ENCODE measurements around the gene CDK10.
"Not testable (repeated sequence)": the region's sequence is repeated elsewhere in the genome, so short reads cannot be mapped to it uniquely, and the experiment has no call there.

Gene CDK10

GRCh38 chr16:89686520-89687091, at the start of gene CDK10:
Gene CDK10, plus strand, starts transcription at chr16:89686689. Its CDS starts 22 bp downstream, at chr16:89686711.
- DNase-seq (ENCODE audit: low spot score): peak; percentile 98

DNA sequence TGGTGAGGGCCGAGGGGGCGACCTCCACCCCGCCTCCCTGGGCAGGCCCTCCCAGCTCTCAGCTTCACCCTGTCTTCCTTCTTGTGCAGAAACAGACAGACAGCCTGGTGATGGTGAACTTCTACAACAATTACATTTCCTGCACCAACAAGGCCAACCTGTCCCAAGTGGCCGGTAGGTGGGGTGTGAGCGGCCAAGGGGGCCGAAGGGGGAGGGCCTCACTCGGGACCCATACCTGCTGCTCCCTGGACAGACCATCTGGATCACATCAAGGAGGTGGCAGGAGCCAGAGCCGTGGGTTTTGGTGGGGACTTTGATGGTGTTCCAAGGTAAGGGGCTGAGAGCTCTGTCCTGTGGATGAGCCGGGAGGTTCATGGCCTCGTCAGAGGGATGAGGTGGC, 49.1 kb upstream of the CDK10 start:
- DNase-seq (ENCODE audit: low spot score): no peak

GRCh38 chr16:89638455-89638854, 48.0 kb upstream of the CDK10 start:
- DNase-seq (ENCODE audit: low spot score): no peak

- no peak for DNase-seq (ENCODE audit: low spot score)
These were observed 47.1 kb upstream of the CDK10 start for GRCh38 chr16:89639385-89639784.

DNA sequence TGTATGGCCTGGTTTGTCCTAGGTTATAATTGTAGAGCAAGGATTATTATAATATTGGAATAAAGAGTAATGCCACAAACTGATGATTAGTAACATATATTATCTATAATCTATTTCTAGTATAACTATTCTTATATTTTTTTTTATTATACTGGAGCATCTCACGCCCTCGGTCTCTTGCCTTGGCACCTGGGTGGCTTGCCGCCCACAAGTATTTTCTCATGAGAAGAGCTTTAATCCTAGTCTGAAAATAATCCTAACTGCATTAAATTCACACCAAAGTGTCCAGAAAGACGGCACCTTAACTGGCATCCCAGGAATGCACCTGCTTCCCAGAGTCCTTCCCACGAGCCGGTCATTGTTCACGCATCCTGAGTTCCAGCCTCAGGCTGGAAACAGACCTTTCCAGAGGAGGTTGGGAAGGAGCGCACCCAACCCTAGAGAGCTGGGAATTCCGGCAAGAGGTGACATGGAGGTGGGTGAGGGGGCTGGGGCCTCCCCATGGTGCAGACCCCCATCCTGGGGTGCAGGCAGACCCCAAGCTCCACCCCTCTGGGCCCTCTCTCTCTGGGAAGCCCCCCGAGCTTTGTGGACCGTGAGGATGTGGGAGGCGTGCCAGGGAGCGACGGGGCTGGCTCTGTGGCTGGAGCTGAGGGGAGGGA, 44.9 kb upstream of the CDK10 start:
- DNase-seq (ENCODE audit: low spot score): no peak

DNA sequence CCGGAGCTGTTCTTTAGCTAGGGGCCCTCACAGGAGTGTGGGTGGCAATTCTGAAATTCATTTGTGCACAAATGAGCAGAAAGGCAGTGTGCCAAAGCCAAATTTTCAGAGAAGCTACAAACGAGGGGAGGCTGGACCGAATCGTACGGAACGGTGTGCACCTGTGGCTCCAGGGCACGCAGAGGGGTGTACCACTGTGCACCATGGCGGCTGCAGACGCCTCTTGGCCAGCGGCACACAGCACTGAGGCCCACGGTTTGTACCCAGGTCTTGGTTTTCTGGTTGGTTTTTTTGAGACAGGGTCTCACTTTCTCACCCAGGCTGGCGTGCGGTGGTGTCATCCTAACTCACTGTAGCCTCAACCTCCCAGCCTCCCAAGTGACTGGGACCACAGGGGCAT, 43.9 kb upstream of the CDK10 start:
- no peak for DNase-seq (ENCODE audit: low spot score)

DNA sequence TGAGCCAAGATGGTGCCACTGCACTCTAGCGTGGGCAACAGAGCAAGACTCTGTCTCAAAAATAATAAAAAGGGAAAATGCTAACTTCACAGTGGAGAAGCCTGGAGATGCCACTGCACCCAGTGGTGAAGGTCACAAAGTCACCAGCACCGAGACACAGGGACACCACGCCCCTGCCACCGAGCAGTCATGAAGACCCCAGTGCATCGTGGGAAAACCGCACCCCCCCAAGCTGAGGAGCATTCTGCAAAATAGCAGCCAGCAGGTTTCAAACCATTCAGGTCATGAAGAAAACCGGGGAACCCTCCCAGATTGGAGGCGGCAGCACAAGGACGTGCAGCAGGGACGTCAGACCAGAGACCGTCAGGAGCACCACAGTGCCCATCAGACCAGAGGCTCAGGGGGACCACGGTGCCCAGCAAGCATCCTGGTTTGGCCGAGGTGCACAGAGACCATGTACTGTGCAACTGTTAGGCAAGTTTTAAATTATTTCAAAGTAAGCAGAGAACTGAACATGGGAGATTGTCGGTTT, 42.7 kb upstream of the CDK10 start:
- no peak for DNase-seq (ENCODE audit: low spot score)

GRCh38 chr16:89645122-89645521, 41.4 kb upstream of the CDK10 start:
- no peak for DNase-seq (ENCODE audit: low spot score)

DNA sequence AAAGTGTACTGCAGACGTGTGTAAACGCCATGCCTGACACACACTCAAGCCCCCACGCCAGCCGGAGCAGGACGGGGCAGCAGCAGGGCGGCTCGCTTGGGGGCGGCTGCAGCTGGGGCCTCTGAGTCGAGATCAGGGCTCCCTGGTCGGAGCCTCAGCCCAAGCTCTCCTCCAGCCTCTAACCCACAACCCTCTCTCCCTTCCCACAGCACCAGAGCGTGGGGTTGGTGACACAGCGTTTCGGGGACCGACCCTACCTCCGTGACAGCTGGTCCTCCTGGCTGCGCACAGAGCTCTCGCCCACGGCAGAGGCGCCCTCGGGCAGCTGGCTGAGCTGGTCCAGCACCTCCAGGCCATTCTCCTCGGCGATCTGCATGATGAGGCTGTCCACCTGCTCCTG, 40.2 kb upstream of the CDK10 start:
- DNase-seq (ENCODE audit: low spot score): no peak

DNA sequence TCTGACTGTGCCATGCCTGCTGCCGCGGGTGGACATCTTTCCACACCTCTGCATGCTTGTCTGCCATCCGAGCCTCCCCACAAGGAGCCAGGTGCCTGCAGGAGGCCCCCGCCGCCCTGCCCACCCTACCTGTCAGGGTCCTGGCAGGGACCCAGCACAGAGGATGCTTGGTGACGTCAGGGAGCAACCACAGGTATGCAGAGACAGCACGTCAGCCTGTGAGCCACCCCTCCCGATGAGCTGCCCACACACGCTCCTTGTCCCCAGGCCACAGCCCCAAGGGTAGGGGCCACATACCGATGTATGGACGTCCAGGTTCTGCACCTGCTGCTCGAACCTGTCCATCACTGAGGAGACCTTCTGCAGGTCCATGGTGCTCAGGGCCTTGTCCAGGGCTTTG, 39.6 kb upstream of the CDK10 start:
- no peak for DNase-seq (ENCODE audit: low spot score)

DNA sequence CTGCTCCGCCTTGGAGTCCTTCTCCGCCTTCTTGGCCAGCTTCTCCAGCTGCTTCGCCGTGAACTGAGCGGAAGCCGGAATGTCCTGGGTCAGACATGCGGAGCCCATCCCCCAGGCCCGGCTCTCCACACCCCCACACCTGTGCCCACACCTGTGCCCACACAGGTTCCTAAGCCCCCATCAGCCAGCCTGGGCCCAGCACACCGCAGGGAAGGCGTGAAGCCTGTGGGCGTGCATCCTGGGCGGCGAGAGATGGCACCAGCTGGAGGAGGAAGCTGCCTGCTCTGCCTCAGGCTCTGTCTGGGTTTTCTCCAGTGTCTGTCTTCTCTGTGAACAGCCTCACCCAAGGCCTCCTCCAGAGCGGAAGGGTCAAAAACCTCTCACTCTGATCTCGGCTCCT, 34.9 kb upstream of the CDK10 start:
- DNase-seq (ENCODE audit: low spot score): no peak

DNA sequence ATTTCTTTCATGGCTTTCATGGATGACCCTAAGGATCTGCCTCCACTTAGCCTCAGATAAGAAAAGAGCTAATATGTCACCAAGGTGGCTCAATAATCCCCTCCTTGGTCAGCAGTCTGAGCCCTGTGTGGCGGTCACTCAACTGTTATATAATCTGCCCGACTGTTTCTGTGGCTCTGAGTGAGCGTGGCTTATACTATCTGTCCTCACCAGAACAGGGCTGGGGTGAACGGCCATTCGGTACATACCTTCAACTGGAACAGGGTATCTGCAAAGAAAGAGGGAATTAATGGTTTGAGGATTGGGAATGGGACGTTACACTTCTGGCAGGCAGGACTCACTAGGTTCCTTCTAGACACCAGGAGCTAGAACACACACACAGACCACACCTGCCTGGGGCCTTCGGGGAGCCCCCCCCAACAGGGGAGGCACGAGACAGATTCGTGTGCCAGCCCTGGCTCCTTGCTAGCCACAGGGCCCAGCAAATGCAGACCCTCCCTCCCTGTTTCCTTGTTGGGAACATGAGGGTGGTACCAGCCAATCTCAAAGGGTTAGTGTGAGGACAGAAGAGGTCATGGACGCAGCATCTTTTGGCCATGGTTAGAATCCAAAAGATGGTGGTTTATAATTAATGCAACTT, 32.7 kb upstream of the CDK10 start:
- no peak for DNase-seq (ENCODE audit: low spot score)

DNA sequence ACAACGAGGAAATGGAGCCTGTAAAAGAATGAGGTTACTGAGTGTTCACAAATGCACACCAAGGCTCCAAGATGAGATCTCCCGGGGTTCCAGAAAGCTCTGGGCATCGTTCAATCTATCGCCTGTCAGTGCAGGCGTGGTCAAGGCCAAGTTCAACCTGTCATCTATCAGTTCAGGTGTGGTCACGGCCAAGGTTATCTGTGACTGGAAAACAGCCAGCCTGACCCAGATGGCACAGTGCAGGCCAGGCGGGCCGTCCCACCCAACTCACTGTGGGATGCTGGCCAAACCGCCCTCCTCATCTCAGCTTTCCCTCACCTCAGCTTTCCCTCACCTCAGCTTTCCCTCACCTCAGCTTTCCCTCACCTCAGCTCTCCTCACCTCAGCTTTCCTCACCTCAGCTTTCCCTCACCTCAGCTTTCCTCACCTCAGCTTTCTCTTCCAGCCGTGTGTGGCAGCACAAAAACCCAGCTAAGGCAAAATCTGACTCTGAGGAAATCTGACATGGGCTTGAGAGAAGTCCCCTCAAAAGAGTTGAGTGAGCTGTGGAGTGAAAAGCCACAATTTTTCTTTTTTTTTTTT, 31.3 kb upstream of the CDK10 start:
- DNase-seq (ENCODE audit: low spot score): no peak

DNA sequence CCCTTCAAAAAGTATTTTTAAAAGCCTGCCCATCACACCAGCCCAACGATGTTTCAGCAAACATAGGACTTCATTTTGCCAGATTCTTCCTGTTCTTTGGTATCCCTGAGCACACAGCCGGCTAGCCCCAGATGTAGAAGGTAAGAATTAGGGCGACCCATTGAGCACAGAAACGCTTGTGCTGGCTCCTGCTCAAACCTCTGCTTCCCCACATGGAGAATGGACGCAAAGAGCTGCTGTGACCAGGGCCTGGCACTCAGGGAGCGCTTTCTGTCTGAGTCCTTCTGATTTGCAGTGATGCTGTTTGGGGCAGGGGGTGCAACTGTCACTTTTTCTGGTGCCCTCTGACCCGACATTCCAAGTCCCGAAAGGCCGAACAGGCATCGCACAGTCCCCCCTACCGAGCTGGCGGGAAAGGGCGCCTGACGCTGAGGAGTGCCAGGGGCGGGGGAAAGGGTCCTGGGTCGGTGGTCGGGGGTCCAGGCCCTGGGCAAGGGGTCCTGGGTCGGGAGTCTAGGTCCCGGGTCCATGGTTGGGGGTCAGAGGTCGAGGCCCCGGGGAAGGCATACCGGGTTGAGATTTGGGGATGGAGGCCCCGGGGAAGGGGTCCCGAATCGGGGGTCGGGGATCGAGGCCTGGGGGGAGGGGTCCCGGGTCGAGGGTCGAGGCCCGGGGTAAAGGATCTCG, 29.9 kb upstream of the CDK10 start:
- DNase-seq (ENCODE audit: low spot score): no peak

DNA sequence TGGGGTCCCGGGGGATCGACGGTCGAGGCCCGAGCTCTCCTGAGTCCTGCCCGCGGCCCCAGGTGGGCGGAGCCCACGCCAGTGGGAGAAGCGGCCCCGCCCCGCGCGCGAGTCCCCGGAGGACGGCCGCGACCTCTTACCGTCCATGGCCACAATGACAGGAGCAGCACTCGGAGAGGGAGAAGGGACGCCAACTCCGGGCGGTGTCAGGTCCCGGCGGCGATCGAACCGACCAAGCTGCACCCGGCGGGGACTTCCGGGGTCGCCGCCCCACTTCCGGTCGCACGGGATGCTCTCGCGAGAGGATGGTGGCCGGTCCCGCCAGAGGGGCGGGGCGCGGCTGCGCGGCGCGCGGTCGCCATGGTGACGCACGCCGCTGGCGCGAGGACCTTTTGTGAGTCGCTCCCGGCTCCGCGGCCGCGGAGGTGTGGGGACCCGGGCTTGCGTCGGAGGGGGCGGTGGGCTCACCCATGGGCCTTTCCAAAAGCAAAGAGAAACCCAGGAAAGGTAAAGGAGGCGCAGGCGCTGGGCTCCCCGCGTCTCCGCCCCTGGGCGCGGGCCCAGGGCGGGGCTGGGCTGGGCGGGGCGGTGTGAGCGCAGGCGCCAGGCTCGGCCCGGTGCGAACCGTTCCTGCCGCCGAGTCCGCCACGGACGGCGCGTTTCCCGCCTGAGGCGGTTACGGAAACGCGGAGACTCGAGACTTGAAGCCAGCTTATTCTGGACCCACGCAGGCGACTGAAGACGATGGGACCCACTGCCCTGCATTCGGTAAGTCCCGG, 28.9 kb upstream of the CDK10 start, which contains the start of the genes CHMP1A and SPATA33:
TSS of gene CHMP1A (minus strand) at position 267 of the 779 bp plus-strand sequence. CDS start at position 147, 120 bp downstream.
TSS of gene SPATA33 (plus strand) at position 395 of the 779 bp plus-strand sequence. CDS start at position 471, 76 bp downstream.
- DNase-seq (ENCODE audit: low spot score): peak; percentile 100

GRCh38 chr16:89658221-89658879, 28.1 kb upstream of the CDK10 start:
- DNase-seq (ENCODE audit: low spot score): no peak

DNA sequence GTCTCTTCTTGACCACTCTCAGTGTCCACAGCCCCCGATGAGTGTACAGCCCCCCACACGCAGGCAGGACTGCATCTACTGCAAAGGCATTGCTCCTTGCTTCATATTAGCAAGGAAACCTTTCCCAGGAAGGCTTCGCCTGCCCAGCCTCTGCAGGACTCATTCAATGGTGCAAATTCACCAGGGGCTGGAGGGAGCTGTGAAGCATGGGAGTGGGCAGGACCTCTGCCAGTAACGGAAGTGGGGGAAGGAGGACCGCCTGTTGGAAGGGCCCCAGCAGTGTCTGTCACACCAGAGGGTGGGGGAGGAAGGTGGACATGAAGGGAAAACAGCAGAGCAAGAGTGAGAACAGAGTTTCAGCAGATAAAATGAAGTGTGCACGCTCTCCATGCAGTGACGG, 26.3 kb upstream of the CDK10 start:
- no peak for DNase-seq (ENCODE audit: low spot score)

GRCh38 chr16:89661215-89661614, 25.3 kb upstream of the CDK10 start:
- no peak for DNase-seq (ENCODE audit: low spot score)

DNA sequence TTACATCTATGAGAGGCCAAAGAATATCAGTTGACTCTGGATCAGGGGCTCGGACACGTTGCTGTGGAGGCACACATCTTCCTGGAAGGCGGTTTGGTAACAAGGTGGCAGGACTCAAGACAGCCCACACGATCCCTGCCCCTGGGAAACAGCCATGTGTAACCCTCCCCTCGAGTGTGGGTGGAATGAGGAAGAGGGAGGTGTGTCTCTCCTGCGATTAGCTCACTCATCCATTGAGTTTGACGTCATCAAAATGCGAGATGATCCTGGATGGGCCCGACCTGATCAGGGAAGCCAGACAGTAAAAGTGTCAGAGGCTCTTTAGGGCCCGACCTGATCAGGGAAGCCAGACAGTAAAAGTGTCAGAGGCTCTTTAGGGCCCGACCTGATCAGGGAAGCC, 22.3 kb upstream of the CDK10 start:
- DNase-seq (ENCODE audit: low spot score): not testable (repeated sequence)

GRCh38 chr16:89667000-89667399, 19.5 kb upstream of the CDK10 start:
- DNase-seq (ENCODE audit: low spot score): not testable (repeated sequence)

DNA sequence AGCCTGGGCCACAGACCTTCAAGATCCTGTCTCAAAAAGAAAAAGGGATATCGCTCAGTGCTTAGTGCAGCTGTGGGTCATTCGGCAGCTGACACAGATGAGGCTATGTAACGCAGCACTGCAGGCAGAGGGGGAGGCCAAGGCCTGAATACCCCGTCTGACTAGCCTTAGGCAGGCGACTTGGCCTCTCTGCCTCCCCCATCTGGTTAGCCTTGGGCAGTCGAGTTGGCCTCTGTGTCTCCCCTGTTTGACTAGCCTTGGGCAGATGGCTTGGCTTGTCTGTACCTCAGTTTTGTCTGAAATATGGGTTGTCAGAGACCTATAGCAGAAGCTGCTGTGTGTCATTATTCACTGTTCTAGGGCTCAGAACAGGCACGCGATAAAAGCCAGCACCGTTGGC, 18.9 kb upstream of the CDK10 start:
- no peak for DNase-seq (ENCODE audit: low spot score)
